ENCODE data around the gene TXNIP.
A peak's percentile ranks its signal among the peaks of the same experiment; 100 is the strongest.
"Not testable (repeated sequence)": the region's sequence is repeated elsewhere in the genome, so short reads cannot be mapped to it uniquely, and the experiment has no call there.

TXNIP gene

GRCh38 chr1:145996433-145997015 is at the start of gene TXNIP:
TSS of gene TXNIP (minus strand) at chr1:145996579. CDS start at chr1:145996266, 313 bp downstream.
- peak; percentile 91 to 96 for DNase-seq

- no peak for DNase-seq
Measured at GRCh38 chr1:146039844-146040194, 43.4 kb upstream of the TXNIP start.

DNA sequence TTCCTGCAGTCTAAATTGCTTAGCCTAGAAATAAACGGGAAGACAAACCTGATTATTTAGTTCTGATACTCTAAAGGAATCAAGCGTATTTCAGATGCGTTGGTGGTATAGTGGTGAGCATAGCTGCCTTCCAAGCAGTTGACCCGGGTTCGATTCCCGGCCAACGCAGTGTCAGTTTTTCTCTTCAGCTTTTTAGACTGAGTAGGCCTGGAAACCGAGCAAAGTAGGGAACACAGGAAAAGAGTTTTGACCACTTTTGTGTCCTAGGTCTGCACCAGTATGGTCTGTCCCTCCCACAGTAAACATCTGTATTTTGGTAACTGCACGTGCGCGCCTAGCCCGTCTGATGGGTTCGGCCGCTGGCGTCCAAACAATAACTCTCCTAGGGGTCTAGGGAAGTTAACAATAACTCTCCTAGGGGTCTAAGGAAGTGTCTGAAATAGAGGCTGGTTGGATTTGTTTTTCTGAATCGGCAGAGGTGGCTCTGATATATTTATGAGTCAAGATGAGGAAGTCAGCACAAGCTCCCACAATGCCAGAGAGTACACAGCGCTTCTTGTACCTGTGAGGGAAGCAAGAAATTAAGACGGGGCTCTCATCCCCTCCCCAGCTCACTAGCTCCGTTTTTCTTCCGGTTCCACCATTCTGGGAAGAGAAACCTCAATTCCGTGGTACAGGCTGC is 40.7 kb upstream of the TXNIP start:
- DNase-seq: peak; percentile 84 to 90

DNA sequence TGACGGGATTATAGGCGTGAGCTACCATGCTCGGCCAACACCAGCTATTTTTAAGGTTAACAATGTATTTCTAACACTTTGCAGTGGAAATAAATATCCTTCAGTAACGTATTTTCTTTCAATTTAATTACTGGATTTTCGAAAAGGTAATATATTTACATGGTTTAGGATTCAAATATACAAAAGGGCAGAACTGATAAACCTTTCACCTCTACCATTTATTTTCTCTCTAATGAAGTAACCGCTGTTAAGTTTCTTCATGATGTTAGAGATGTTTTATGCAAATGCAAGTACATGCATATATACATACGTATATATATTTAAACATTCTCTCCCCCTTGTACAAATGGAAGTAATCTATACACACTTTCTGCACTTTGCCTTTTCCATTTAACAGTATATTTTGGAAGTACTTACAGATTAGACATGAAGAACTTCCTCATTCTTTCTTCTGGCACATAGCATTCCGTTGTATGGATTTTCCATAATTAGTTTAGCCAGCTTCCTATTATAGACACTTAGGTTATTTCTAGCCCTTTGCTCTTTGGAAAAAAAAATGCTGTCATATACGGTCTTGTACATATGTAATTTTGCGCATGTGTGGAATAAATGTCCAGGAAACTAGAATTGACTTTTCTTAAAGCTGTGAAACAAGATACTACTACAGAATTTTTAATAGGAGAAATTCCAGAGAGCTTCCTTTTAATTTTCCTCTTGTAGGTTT is 40.0 kb upstream of the TXNIP start:
- no peak for DNase-seq

DNA sequence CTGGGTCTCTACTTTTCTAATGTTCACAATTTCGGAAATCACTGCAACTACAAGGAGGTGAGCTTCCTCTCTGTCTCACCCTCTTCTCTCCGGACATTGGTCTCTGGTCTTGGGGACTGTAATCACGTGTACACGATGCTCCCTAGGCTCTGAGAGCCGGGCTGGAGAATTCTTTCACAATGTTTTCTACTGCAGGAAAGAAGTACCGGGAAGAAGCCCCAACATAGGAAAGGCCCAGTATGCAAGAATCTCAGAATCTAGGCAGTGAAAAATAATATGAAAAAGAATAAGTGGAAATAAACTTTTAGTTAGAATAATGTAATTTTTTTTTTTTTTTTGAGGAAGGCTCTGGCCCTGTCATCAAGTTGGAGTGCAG is 38.7 kb upstream of the TXNIP start:
- DNase-seq: no peak

- DNase-seq: no peak
Measured at GRCh38 chr1:146032631-146033219, 36.3 kb upstream of the TXNIP start.

DNA sequence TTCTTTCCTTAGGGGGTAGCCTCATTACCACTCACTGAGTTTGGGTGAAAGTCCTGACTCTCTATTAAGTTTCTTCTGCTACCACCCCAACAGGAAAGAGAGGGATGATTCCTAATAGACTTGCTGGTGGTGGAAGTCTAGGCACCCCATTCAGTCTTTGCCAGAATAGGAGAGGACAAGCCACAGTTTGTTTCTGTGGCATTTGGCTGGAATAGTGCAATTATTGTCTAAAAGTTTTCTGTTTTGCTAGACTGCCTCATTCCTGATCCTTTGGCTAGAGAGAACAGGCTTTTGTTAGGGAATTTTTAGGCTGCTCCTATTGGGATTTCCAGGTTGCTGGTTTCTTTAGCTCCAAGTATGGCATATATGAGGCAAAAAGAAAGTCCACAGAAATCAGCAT is 35.1 kb upstream of the TXNIP start:
- no peak for DNase-seq

DNA sequence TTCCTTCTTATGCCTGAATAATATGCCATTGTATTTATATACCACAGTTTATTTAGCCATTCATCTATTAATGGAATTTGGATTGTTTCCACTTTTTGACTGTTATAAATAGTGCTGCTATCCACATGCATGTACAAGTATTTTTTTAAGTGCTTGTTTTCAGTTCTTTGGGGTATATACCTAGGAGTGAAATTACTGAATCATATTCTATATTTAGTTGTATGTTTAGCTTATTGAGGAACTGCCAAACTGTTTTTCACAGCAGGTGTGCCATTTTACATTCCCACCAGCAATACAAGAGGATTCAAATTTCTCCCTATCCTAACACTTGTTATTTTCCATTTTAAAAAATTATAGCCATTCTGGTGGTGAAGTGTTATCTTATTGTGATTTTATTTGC is 32.7 kb upstream of the TXNIP start:
- DNase-seq: no peak

GRCh38 chr1:146026650-146027049 is 30.3 kb upstream of the TXNIP start:
- not testable (repeated sequence) for DNase-seq

DNA sequence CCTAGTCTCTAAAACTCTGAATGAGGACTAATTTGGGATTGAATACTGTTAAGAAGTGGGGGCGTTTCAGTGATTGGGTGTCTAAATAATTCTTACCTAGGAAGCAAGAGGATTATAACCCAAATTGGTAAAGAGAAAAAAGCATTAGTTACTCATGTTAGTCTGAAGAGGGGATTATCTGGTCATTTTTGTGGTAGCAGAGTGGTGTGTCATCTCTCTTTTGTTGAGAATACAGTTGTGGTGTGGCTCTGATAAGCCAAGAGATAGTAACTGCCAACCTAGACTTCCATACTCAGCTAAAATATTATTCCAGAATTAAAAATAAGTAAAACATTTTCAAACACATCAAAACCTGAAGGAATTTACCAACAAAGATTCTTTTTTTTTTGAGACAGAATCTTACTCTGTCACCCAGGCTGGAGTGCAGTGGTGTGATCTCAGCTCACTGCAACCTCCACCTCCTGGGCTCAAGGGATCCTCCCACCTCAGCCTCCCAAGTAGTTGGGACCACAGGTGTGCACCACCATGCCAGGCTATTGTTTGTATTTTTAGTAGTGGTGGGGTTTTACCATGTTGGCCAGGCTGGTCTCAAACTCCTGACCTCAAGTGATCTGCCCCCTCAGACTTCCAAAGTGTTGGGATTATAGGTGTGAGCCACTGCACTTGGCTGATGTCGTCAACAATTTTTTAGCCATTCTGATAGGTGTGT is 29.6 kb upstream of the TXNIP start:
- not testable (repeated sequence) for DNase-seq

- no peak for DNase-seq
Measured at GRCh38 chr1:146022403-146023127, 26.2 kb upstream of the TXNIP start.

DNA sequence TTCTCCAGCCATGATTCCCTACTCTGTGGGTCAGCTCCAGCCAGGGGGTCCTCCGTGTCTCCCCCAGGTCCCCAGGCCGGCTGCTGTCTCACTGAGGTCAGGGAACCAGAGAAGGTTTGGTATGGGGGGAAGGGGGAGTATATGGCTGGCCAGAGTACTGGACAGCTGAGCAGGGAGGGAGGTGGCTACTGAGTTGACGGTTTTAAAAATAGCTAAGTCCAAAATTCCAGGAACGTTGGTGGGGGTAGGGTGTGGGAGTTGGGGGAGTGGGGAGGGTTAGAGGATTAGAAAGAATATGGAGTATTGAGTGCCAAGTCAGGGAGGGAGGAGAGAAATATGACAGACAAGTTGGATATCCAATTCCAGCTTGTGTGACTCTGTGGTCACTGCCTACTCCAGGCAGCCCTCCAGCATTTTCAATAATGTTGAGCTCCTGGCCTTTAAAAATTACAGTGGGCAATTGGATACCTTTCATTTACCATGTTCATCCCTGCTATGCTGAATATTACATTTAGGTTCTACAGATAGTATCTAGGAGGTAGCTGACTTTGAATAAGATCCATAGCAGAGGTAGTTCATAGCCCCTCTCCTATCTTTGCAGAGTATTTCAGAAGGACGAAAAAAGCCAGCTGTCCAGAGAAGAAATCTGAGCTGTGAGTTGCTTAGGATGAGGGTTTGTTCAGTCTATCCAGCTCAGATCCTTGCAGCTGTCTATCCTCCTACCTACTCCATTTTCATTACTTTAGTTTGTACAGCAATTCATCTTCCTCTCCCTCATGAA is 25.4 kb upstream of the TXNIP start, which contains the start of gene HJV:
Gene HJV (minus strand): TSS at position 114 of the 781 bp plus-strand sequence. CDS start 1,504 bp downstream, outside the sequence.
- DNase-seq: no peak

DNA sequence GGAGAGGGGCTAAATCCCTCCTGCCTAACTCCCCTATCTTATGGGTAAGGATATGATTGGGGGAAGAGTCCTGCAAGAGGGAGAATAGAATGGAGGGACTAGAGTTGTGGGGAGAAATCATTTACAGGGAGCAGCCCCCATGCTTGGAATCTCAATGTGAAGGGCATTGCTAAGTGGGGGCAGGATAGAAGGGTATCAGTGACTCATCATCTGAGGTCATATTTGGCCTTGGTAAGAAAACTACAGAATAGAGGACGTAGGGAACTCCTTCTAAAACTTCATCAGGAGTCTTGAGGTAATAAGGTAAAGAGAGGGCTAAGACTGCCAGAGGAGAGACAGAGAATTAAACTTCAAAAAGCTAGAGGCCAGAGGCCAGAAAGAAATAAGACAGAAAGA is 24.7 kb upstream of the TXNIP start:
- no peak for DNase-seq

DNA sequence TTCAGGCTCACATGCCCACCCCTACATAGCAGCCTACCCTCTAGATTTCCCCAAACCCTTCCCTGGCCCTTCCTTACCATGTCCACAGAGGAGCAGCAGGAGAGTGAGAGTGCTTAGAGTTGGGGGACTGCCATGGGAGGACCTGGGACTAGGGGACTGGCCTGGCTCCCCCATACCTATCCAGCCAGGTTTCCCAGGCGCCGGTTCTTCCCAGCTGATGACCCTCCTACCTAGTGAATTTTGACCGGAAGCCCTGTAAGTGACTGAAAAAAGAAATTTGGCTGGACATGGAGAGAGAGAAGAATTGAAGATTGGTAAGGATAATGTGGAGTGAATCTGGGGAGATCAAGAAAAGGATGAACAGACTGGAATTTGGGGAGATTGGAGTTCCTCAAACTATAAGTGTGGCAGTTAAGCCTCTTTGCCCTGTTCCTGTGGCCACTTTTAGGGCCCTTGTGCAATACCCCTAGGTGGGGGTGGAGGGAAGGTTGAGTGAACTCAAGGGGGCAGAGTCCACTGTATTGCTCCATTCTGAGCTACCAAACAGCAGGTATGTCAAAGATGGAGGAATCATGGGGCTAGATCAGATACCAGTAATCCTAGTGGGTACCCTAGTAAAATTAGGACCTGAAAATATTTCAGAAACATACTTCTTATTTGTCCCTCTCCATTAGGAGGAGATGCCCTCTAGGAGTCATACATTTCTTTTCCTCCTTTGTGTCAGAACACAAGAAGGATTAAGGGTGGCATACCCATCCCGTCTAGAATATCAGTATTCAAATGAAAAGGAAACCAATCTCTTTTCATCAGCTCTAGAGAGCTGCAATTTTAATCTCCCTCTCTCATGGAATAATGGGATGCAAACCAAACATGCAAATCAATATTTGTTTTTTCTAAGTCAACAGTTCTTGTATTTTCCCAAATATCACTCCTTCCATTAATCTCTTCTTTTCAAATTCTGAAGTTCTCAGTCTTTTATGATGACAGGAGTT is 24.0 kb upstream of the TXNIP start:
- DNase-seq: no peak

- no peak for DNase-seq
Measured at GRCh38 chr1:146019231-146020057, 23.1 kb upstream of the TXNIP start.

DNA sequence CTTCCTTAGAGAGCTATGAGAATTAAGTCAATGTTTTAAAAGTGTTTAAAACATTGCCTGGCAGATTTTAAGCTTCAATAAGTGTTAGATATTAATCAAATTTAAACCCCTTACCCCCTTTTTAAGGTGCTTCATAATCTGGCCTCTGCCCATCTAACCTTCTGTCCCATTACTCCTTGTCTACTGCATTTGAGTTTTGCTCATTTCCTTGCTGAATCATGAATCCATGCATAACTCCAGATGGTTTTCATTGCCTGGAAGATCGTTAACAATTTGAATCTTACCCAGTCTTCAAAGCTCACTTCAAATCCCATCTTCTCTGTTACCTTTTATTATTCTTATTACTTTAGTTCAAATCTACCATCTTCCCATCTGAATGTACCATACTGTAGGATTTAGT is 20.5 kb upstream of the TXNIP start:
- DNase-seq: no peak

DNA sequence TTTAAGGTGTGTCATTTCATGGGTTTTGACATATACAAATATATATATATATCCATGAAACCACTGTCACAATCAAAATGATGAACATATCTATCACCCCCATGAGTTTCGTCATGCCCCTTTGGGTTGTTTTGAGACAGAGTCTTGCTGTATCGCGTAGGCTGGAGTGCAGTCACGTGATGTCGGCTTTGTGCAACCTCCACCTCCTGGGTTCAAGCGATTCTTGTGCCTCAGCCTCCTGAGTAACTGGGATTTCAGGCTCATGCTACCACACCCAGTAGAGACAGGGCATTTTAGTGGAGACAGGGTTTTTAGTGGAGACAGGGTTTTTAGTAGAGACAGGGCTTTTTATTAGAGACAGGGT is 17.2 kb upstream of the TXNIP start:
- DNase-seq: no peak

DNA sequence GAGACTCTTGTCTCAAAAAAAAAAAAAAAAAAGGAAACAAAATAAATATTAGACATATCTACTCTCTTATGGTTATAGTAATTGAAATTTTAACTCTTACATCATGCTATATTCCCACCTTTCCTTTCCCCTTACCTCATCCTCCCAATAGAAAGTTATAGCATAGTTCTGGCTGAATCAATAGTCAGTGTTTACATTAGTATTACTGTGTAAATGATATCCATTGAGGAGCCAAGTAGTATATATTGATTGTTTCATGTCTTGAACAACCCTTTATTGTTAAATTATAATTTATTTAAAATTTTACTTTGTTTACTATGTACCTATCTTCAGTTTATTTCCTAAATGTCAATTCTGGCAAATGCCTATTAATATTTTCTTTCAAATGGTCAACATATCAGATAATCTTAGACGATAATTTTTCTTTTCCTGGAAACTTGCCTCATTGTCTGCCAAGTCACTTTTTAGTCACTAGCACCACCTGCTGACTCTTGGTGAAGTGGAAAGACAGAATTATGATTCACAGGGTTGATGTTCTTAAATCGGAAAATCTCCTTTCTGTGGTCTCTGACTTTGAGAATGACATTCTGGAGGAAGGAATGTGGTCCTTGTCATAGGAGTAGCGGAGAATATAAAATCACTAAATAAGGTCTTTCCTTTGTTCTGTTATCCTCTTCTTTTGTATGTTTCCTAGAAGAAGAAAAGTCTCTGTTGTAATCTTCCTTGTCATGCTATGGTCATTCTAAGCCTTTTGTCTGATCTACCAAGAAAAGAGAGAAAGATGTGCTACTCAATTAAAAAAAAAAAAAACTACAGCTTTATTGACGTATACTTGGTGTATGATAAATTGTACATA is 16.6 kb upstream of the TXNIP start:
- DNase-seq: peak in 1 of 2 donors; percentile 69

All from stimulated activated CD4-positive, alpha-beta T cell treated with anti-CD3 and anti-CD28 coated beads, Interleukin-2, amount 100 ng/mL, for 24 hours (primary cell).